Natural killer cell (primary cell): ENCODE measurements around the gene PHPT1. TPM values are rescaled to one million over a fixed set of nuclear protein-coding genes. Genes with fewer than 3 reads are reported as not detected.
"Not testable (repeated sequence)": the region's sequence is repeated elsewhere in the genome, so short reads cannot be mapped to it uniquely, and the experiment has no call there.

Experiments used
- ATAC-seq, 3 donors: fragments of 150-1000 bp in 2 of 3; fragments of 200-7000 bp in 1 of 3; cut with Tn5 transposase; 1 replicate in 1 of 3; 2 replicates in 2 of 3; pipeline ENCODE4 v1.10.0; 2021; ENCODE audit warnings: mild to moderate bottlenecking in 2 of 3, moderate library complexity in 2 of 3
- DNase-seq, 2 donors: peaks; one replicate each; pipeline versions ENCODE4 v3.0.0 to v3.0.0-alpha.2; 2013 to 2021; ENCODE audit warnings: mixed read lengths in 1 of 2
- H3K27ac ChIP-seq: one replicate; pipeline ENCODE4 v1.5.1; 2013; ENCODE audit warnings: mild to moderate bottlenecking, low read length
- H3K27me3 ChIP-seq: one replicate; pipeline ENCODE4 v1.6.1; 2013; ENCODE audit warnings: low read length; ENCODE audit not compliant: control insufficient read depth, insufficient read depth
- H3K36me3 ChIP-seq: one replicate; pipeline ENCODE4 v1.6.1; 2013; ENCODE audit warnings: low read length; ENCODE audit not compliant: control insufficient read depth, insufficient read depth
- H3K4me1 ChIP-seq: one replicate; pipeline ENCODE4 v1.6.1; 2013; ENCODE audit warnings: low read length; ENCODE audit not compliant: control insufficient read depth, insufficient read depth
- H3K4me3 ChIP-seq: one replicate; pipeline ENCODE4 v1.5.1; 2013; ENCODE audit warnings: low read length
- H3K9me3 ChIP-seq: one replicate; pipeline ENCODE4 v1.6.1; 2013; ENCODE audit warnings: low read length; ENCODE audit not compliant: control insufficient read depth, insufficient read depth
- H3K27ac Mint-ChIP-seq, 2 donors: one replicate each; pipeline ENCODE4 v1.8.0; 2022; ENCODE audit warnings: mild to moderate bottlenecking in 2 of 2, mixed read lengths in 2 of 2, moderate library complexity in 1 of 2
- H3K27me3 Mint-ChIP-seq, 2 donors: one replicate each; pipeline ENCODE4 v1.8.0; 2022; ENCODE audit warnings: low read depth in 2 of 2, mixed read lengths in 2 of 2
- H3K36me3 Mint-ChIP-seq: one replicate; pipeline ENCODE4 v1.8.0; 2022; ENCODE audit warnings: mixed read lengths
- H3K4me1 Mint-ChIP-seq, 2 donors: one replicate each; pipeline ENCODE4 v1.8.0; 2022; ENCODE audit warnings: mixed read lengths in 2 of 2
- H3K4me3 Mint-ChIP-seq: one replicate; pipeline ENCODE4 v1.8.0; 2022; ENCODE audit warnings: mild to moderate bottlenecking, moderate library complexity, mixed read lengths
- H3K9me3 Mint-ChIP-seq, 2 donors: one replicate each; pipeline ENCODE4 v1.8.0; 2022; ENCODE audit warnings: mixed read lengths in 2 of 2
- CTCF ChIP-seq: fragments of 200-600 bp; IDR thresholded peaks from one replicate; pipeline ENCODE4 v1.8.0; 2022; ENCODE audit warnings: antibody characterized with exemption
- WGBS: methylation state at CpG from one replicate; pipeline ENCODE4 v1.1.7; 2013; ENCODE audit warnings: missing lambda C conversion rate; ENCODE audit not compliant: insufficient coverage; 5-methylcytosine and 5-hydroxymethylcytosine counted together
- intact Hi-C: fragments of 100-400 bp; cut with micrococcal nuclease; formaldehyde crosslinking; loops from one replicate; pipeline ENCODE4 v1.14.2; 2022
- total RNA-seq, 4 donors: library from RNA; stranded (reverse); fragments of 120-200 nt in 1 of 4; gene quantifications; one replicate each; pipeline versions ENCODE4 v1.2.3 to v1.2.4, GENCODE V29; 2013 to 2022

Gene PHPT1
- total RNA-seq, 3 donors from 2014 or later (not counting 1 experiment from before 2014, with no cell fraction given): 63.5 to 69.8 (median 67.7) TPM

GRCh38 chr9:136831002-136831719 lies 18.0 kb upstream of the PHPT1 start:
- TF ChIP-seq CTCF: no peak
- Mint-ChIP-seq H3K4me1 (no peaks in the 10 kb centered on the region), H3K4me3 (no peak overlapping the region), H3K27me3 (no peaks in the 10 kb centered on the region), H3K9me3 (no peaks in the 10 kb centered on the region), H3K27ac (no peak overlapping the region), H3K36me3 (no peaks in the 10 kb centered on the region)
- Histone ChIP-seq H3K4me1 (no peaks in the 10 kb centered on the region), H3K4me3 (no peak overlapping the region), H3K36me3 (peaks cover 29% of the 10 kb centered on the region), H3K9me3 (no peaks in the 10 kb centered on the region), H3K27ac (no peak overlapping the region), H3K27me3 (no peaks in the 10 kb centered on the region)
- DNase-seq (no peak), ATAC-seq (no peak)
- intact Hi-C loops: no loop called here
- WGBS: 96% methylated on average over 30 of the region's 30 CpGs

- Histone ChIP-seq H3K4me1 (no peaks in the 10 kb centered on the region), H3K27ac (no peak overlapping the region), H3K4me3 (no peak overlapping the region), H3K36me3 (peaks cover 29% of the 10 kb centered on the region), H3K27me3 (no peaks in the 10 kb centered on the region), H3K9me3 (no peaks in the 10 kb centered on the region)
- WGBS: 95% methylated on average over 23 of the region's 23 CpGs
- Mint-ChIP-seq H3K27ac (no peak overlapping the region), H3K36me3 (no peaks in the 10 kb centered on the region), H3K9me3 (no peaks in the 10 kb centered on the region), H3K4me1 (no peaks in the 10 kb centered on the region), H3K27me3 (no peaks in the 10 kb centered on the region), H3K4me3 (no peak overlapping the region)
- DNase-seq (no peak), ATAC-seq (no peak)
- intact Hi-C loops: no loop called here
- TF ChIP-seq CTCF: no peak
These were observed 17.5 kb upstream of the PHPT1 start for GRCh38 chr9:136831720-136832104.

- no peaks in the 10 kb centered on the region for H3K4me1 Mint-ChIP-seq
- no peak overlapping the region for H3K4me3 ChIP-seq
- no peak for DNase-seq
- no peaks in the 10 kb centered on the region for H3K27me3 ChIP-seq
- H3K27ac Mint-ChIP-seq: no peak overlapping the region
- no peak overlapping the region for H3K4me3 Mint-ChIP-seq
- 99% methylated on average over 9 of the region's 9 CpGs for WGBS
- no peaks in the 10 kb centered on the region for H3K9me3 ChIP-seq
- no peak overlapping the region for H3K27ac ChIP-seq
- intact Hi-C loops: no loop called here
- no peaks in the 10 kb centered on the region for H3K27me3 Mint-ChIP-seq
- no peak for TF ChIP-seq CTCF
- H3K36me3 Mint-ChIP-seq: no peaks in the 10 kb centered on the region
- H3K36me3 ChIP-seq: peaks cover 26% of the 10 kb centered on the region
- no peak for ATAC-seq
- no peaks in the 10 kb centered on the region for H3K4me1 ChIP-seq
- H3K9me3 Mint-ChIP-seq: no peaks in the 10 kb centered on the region
These were observed 16.6 kb upstream of the PHPT1 start for GRCh38 chr9:136832581-136832980.

GRCh38 chr9:136833381-136834048 lies 15.7 kb upstream of the PHPT1 start:
- H3K4me1 ChIP-seq, H3K4me3 Mint-ChIP-seq, H3K9me3 Mint-ChIP-seq, H3K36me3 Mint-ChIP-seq, H3K9me3 ChIP-seq, ATAC-seq, H3K27me3 ChIP-seq, DNase-seq, H3K27me3 Mint-ChIP-seq, H3K27ac Mint-ChIP-seq, intact Hi-C loops, H3K4me1 Mint-ChIP-seq, H3K27ac ChIP-seq, H3K4me3 ChIP-seq: not testable (repeated sequence)
- H3K36me3 ChIP-seq: peaks cover 25% of the 10 kb centered on the region
- WGBS: 97% methylated on average over 16 of the region's 16 CpGs
